Muscle of back (tissue), 11 donors: Measurements from ENCODE around the gene NEU1. TPM values are rescaled to one million over a fixed set of nuclear protein-coding genes. Genes with fewer than 3 reads are reported as not detected.
"Not testable (repeated sequence)": the region's sequence is repeated elsewhere in the genome, so short reads cannot be mapped to it uniquely, and the experiment has no call there.

Source experiments
- DNase-seq, 3 donors: peaks; one replicate each; pipeline versions ENCODE4 v3.0.0 to v3.0.0-alpha.2; 2013
- polyA plus RNA-seq, 10 donors: library from polyadenylated mRNA; unstranded; fragments of 120-200 nt; gene quantifications; one replicate each; pipeline ENCODE4 v1.2.1, GENCODE V29; 2013; ENCODE audit not compliant: insufficient read length in 10 of 10

NEU1 gene
- polyA plus RNA-seq, 10 donors = 15.3 to 19.4 (median 17.2) TPM

- DNase-seq = no peak
Measured at GRCh38 chr6:31876357-31876756, 13.7 kb upstream of the NEU1 start.

- no peak for DNase-seq
Measured at GRCh38 chr6:31875877-31876276, 13.3 kb upstream of the NEU1 start.

- DNase-seq = no peak
Measured at GRCh38 chr6:31874836-31875572, 12.4 kb upstream of the NEU1 start.

GRCh38 chr6:31874084-31874670, 11.6 kb upstream of the NEU1 start:
- DNase-seq = no peak

- peak in 2 of 3 donors; percentile 6 to 36 for DNase-seq
Measured at GRCh38 chr6:31871046-31871659, 8.5 kb upstream of the NEU1 start.

- DNase-seq = no peak
Measured at GRCh38 chr6:31870385-31870921, 7.8 kb upstream of the NEU1 start.

- no peak for DNase-seq
Measured at GRCh38 chr6:31869343-31869742, 6.7 kb upstream of the NEU1 start.

- not testable (repeated sequence) for DNase-seq
Measured at GRCh38 chr6:31868658-31868971, 6.0 kb upstream of the NEU1 start.

- DNase-seq = no peak
Measured at GRCh38 chr6:31865205-31866118, 2.8 kb upstream of the NEU1 start.

GRCh38 chr6:31864818-31865204, 2.2 kb upstream of the NEU1 start:
- no peak for DNase-seq

GRCh38 chr6:31864123-31864562, 1.5 kb upstream of the NEU1 start:
- not testable (repeated sequence) for DNase-seq

- DNase-seq = no peak
Measured at GRCh38 chr6:31861919-31862343, 690 bp downstream of the NEU1 start.

GRCh38 chr6:31861150-31861549, 1.5 kb downstream of the NEU1 start:
- DNase-seq = no peak

- DNase-seq = no peak
Measured at GRCh38 chr6:31860349-31860748, 2.3 kb downstream of the NEU1 start.

- DNase-seq = no peak
Measured at GRCh38 chr6:31859923-31860322, 2.7 kb downstream of the NEU1 start.

GRCh38 chr6:31858707-31859106, 3.9 kb downstream of the NEU1 start:
- DNase-seq = no peak

- not testable (repeated sequence) for DNase-seq
Measured at GRCh38 chr6:31857774-31858173, 4.8 kb downstream of the NEU1 start.

- DNase-seq = not testable (repeated sequence)
Measured at GRCh38 chr6:31851980-31852718, 10.5 kb downstream of the NEU1 start.

GRCh38 chr6:31851485-31851832, 11.2 kb downstream of the NEU1 start:
- DNase-seq = no peak

GRCh38 chr6:31850765-31851484, 11.7 kb downstream of the NEU1 start:
- no peak for DNase-seq
